IPS DF 19.7 (cell line): ENCODE data around the gene SLC25A27.

Experiments used
- DNase-seq: peaks from one replicate; pipeline ENCODE4 v3.0.0-alpha.2; 2013; ENCODE audit warnings: low read depth, low spot score

Gene SLC25A27

DNA sequence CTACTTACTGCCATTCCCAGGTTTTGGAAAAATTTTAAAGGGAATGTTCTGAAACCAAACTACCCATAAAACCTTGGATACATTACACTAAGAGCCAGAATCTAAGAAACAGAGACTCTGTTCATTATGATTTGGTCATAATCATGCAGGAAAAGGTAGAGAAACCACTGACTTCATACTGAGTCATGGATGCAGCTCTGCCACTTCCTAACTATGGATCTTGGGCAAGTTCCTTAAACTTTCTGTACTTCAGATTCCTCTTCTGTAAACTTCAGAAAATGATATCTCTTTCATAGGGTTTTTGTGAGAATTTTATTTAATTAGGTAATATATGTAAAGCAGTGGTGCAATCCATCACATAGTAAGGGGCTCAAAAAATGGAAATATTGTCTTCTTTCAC is 62.4 kb downstream of the SLC25A27 start:
- no peak for DNase-seq

DNA sequence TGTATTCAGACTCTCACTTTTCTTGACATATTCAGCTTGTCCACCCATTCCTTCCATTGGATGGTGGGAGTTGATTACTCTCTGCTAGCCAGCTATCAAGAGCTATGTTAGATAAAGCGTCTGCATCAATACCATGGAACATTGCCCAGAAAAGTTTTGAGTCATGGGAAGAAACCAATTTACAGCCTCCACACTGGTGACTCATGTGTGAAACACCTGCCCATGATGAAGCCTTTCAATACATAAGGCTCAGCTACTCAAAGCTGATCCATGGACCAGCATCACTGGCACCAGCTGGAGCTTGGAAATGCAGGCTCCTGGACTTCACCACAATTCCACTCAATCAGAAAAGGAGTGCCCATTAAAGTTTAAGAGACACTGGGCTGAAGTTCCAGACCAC is 66.3 kb downstream of the SLC25A27 start:
- no peak for DNase-seq

DNA sequence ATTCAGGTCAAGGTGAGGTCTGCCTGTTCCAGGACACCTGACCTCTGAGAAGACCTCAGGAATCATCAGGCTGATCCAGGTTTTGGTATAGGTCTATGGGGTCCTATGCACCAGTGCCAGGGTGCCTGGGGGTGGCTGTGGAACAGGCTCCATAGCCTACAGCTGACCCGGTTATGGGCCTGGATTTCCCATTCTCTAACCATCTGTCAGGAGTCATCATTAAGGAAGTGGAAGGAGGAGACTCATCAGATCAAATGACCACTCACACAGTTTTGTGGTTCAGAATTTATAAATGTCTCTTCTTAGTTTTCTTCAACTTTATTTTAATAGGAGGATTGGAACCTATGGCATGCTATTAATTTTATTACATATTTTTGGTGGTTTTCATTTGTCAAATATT is 67.6 kb downstream of the SLC25A27 start:
- no peak for DNase-seq
